ENCODE results near the gene CRY1. TPM values are rescaled to one million over a fixed set of nuclear protein-coding genes. Genes with fewer than 3 reads are reported as not detected.

The CRY1 gene
- total and polyA plus RNA-seq, 9 of the 15 experiments (the other 6 are each of a cell fraction or from before 2014, with no cell fraction given), result 8.7 to 33.3 (median 25.2) TPM

- ATAC-seq (no peak), DNase-seq (ENCODE audit: extremely low read depth in 1 of 4, low spot score in 3 of 4) (no peak), FAIRE-seq (no peak)
- H4K20me1 ChIP-seq (replicated peaks; ENCODE audit: control insufficient read depth, insufficient read depth, low read length), result no peaks in the 10 kb centered on the region; the same call in 1 of the 2 replicates
- H3K27me3 ChIP-seq (ENCODE audit: control insufficient read depth in 2 of 2, insufficient read depth in 2 of 2, low read length in 2 of 2), result no peaks in the 10 kb centered on the region
- H3K4me3 ChIP-seq, result no peak overlapping the region
- CTCF ChIA-PET (ENCODE audit: low intra/inter-chr PET ratio), result no interaction called here
- intact Hi-C loops (cut with micrococcal nuclease) (no loop called here), in situ Hi-C loops (cut with MboI) (no loop called here)
- no peaks in the 10 kb centered on the region for H3K4me1 ChIP-seq (replicated peaks in 1 of 2; ENCODE audit: control insufficient read depth in 2 of 2, insufficient read depth in 2 of 2, low read length in 2 of 2)
- no peaks in the 10 kb centered on the region for H3K79me2 ChIP-seq (ENCODE audit: control insufficient read depth, insufficient read depth, low read length)
- BruUV-seq (replicated peaks), result no TSS peak
- H3K9me3 ChIP-seq (replicated peaks; ENCODE audit: control insufficient read depth, insufficient read depth, low read depth, low read length), result no peaks in the 10 kb centered on the region
- WGBS (ENCODE audit: insufficient coverage, low coverage, missing lambda C conversion rate), result 91% methylated on average over 1 of the region's 1 CpG
- TF ChIP-seq NR2C1 (IDR thresholded peaks at IDR 0.05), result no peak
- no peak for TF ChIP-seq NR2C1 (tag; IDR thresholded peaks at IDR 0.05)
- no peak for TF ChIP-seq RBM14 (IDR thresholded peaks at IDR 0.05; ENCODE audit: borderline replicate concordance, insufficient read depth, low read depth, low read length)
- TF ChIP-seq TAF1 (IDR thresholded peaks at IDR 0.05; ENCODE audit: control insufficient read depth, extremely low read depth, insufficient read depth, low read length, severe bottlenecking), result no peak
- no peak for TF ChIP-seq ZNF561 (CRISPR knock-in tag; conservative IDR thresholded peaks at IDR 0.05)
- no peak for TF ChIP-seq KDM1A (IDR thresholded peaks at IDR 0.05)
- no peak for TF ChIP-seq RBBP5 (IDR thresholded peaks at IDR 0.05; ENCODE audit: borderline replicate concordance, insufficient read depth, low read length, poor library complexity, severe bottlenecking)
- TF ChIP-seq KAT8 (IDR thresholded peaks at IDR 0.05; ENCODE audit: low read depth), result no peak
- no peak for TF ChIP-seq ZNF239 (CRISPR knock-in tag; IDR thresholded peaks at IDR 0.05)
- TF ChIP-seq EZH2 (IDR thresholded peaks at IDR 0.05; ENCODE audit: borderline replicate concordance, low read depth, low read length), result no peak
- TF ChIP-seq SRSF3 (IDR thresholded peaks at IDR 0.05; ENCODE audit: insufficient read depth, low read length), result no peak
- TF ChIP-seq HOXB6 (CRISPR knock-in tag; IDR thresholded peaks at IDR 0.05; ENCODE audit: borderline replicate concordance), result no peak
- TF ChIP-seq POLR2AphosphoS2 (IDR thresholded peaks at IDR 0.05; ENCODE audit: low read length), result no peak
- no peak for TF ChIP-seq USF2 (CRISPR knock-in tag; IDR thresholded peaks at IDR 0.05)
- TF ChIP-seq CREM (IDR thresholded peaks at IDR 0.05; ENCODE audit: low read depth), result no peak
- no peak for TF ChIP-seq ZZZ3 (IDR thresholded peaks at IDR 0.05)
- H3K27ac ChIP-seq (ENCODE audit: extremely low read depth, low read depth, low read length), result no peak overlapping the region
- H2AFZ ChIP-seq (ENCODE audit: low read depth, low read length), result no peak overlapping the region
- no peak overlapping the region for H3K4me2 ChIP-seq (ENCODE audit: insufficient read depth, low read length)
- H3K36me3 ChIP-seq (ENCODE audit: control insufficient read depth, insufficient read depth, low read length), result peaks cover 5% of the 10 kb centered on the region; the same call in 2 of the 3 replicates
- POLR2A ChIA-PET, result no interaction called here
- no peaks in the 10 kb centered on the region for H3K9me1 ChIP-seq (ENCODE audit: control insufficient read depth, insufficient read depth, low read length)
- no peak overlapping the region for H3K9ac ChIP-seq (ENCODE audit: insufficient read depth in 1 of 2, low read depth in 2 of 2, low read length in 2 of 2)
These were observed 80.5 kb downstream of the CRY1 start for GRCh38 chr12:107012736-107013425.

All from K562 (cell line).